Measurements from ENCODE around the gene DENND1A.

DENND1A gene

GRCh38 chr9:123806829-123807228, 123.1 kb downstream of the DENND1A start:
- TF ChIP-seq REST (IDR thresholded peaks at IDR 0.05; ENCODE audit: insufficient read depth in 1 of 2, low read depth in 2 of 2, low read length in 2 of 2) (no peak), TAF1 (IDR thresholded peaks at IDR 0.05; ENCODE audit: borderline replicate concordance, insufficient read depth, low read length) (no peak), SIN3A (IDR thresholded peaks at IDR 0.05; ENCODE audit: borderline replicate concordance, insufficient read depth, low read length) (no peak), POLR2AphosphoS5 (IDR thresholded peaks at IDR 0.05; ENCODE audit: low read depth, low read length) (no peak), FOXP2 (optimal IDR thresholded peaks at IDR 0.05; ENCODE audit: borderline replicate concordance, extremely low read depth, extremely low read length, insufficient read depth) (no peak)

DNA sequence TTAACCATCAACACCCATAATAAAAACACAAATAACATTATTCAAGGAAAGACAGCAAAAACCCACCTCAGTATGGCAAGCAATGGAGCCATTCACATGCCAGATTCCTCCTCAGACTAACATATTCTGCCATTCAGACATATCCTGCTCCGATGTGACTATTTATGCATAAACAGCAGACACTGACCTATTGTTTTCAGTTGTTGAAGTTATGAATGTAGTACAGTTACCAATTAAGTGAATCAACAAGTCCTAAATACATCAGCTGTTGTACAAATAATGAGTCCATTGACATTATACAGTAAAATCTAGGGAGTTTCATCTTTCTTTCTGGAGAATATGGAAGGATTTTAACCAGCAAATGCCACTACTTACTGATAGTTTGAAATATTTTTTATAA, 131.7 kb downstream of the DENND1A start:
- TF ChIP-seq POLR2AphosphoS5 (IDR thresholded peaks at IDR 0.05; ENCODE audit: low read depth, low read length) (no peak), SIN3A (IDR thresholded peaks at IDR 0.05; ENCODE audit: borderline replicate concordance, insufficient read depth, low read length) (no peak), FOXP2 (optimal IDR thresholded peaks at IDR 0.05; ENCODE audit: borderline replicate concordance, extremely low read depth, extremely low read length, insufficient read depth) (no peak), TAF1 (IDR thresholded peaks at IDR 0.05; ENCODE audit: borderline replicate concordance, insufficient read depth, low read length) (no peak), REST (IDR thresholded peaks at IDR 0.05; ENCODE audit: insufficient read depth in 1 of 2, low read depth in 2 of 2, low read length in 2 of 2) (no peak)

DNA sequence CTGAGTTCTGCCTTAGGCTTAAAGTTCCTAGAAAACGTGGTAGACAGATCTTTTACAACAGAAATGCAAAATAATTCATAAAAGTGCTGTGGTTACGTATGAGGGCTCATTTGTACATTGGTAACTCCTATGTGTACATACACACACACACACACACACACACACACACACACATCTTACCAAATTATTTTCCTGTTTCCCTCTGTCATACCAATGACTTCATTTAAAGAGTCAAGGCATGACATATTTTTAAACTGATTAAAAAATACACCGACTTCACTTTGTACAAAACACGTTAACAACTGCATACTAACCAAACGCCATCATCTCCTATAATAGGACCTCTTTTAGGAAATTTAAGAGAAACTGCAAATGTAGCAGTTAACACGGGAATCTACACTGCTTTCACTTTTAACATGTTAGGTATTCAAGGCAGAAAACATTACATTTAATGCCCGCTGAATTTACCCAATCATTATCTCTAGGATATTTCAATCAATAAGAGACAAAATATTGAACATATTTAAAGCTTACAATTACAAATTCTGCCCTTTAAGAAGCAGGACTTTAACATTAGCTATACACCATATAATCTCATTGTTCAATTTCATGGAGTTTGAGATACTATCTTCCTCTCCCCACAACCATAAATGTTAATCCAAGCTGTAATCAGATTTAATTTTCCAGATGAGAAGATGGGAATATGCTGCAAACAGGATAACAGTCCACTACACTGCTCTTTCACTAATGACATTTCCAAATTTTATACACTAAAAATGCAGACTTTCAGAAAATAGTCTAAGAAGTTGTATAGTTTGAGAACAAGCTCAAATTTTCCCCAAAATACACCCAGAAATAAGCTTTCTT, 133.1 kb downstream of the DENND1A start:
- no peak for TF ChIP-seq POLR2AphosphoS5 (IDR thresholded peaks at IDR 0.05; ENCODE audit: low read depth, low read length)
- TF ChIP-seq SIN3A (IDR thresholded peaks at IDR 0.05; ENCODE audit: borderline replicate concordance, insufficient read depth, low read length) = no peak
- TF ChIP-seq REST (IDR thresholded peaks at IDR 0.05; ENCODE audit: insufficient read depth in 1 of 2, low read depth in 2 of 2, low read length in 2 of 2) = no peak
- TF ChIP-seq TAF1 (IDR thresholded peaks at IDR 0.05; ENCODE audit: borderline replicate concordance, insufficient read depth, low read length) = no peak
- no peak for TF ChIP-seq FOXP2 (optimal IDR thresholded peaks at IDR 0.05; ENCODE audit: borderline replicate concordance, extremely low read depth, extremely low read length, insufficient read depth)

DNA sequence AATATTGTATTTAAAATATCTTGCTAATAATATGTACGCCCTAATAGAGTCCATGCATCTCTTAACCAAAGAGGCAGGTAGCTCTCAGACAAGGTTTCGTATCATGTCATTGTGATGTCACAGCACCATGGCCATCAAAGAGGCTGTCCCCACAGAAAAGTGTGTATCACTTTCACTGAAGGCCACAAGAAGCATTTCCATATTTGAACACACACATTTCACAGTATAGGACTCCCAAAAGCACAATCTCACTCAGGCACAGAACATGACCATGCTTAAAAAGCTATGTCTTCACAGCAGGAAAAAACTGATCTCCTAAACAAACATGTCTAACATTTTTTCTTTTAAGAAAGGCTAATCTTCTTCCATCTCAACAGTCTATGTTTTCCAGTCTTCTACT, 133.8 kb downstream of the DENND1A start:
- TF ChIP-seq FOXP2 (optimal IDR thresholded peaks at IDR 0.05; ENCODE audit: borderline replicate concordance, extremely low read depth, extremely low read length, insufficient read depth) = no peak
- no peak for TF ChIP-seq POLR2AphosphoS5 (IDR thresholded peaks at IDR 0.05; ENCODE audit: low read depth, low read length)
- TF ChIP-seq TAF1 (IDR thresholded peaks at IDR 0.05; ENCODE audit: borderline replicate concordance, insufficient read depth, low read length) = no peak
- TF ChIP-seq SIN3A (IDR thresholded peaks at IDR 0.05; ENCODE audit: borderline replicate concordance, insufficient read depth, low read length) = no peak
- no peak for TF ChIP-seq REST (IDR thresholded peaks at IDR 0.05; ENCODE audit: insufficient read depth in 1 of 2, low read depth in 2 of 2, low read length in 2 of 2)

Data from PFSK-1 (cell line).